Posterior vena cava (tissue), 2 donors: ENCODE data around the gene NCOR1. TPM values are rescaled to one million over a fixed set of nuclear protein-coding genes. Genes with fewer than 3 reads are reported as not detected.
"Not testable (repeated sequence)": the region's sequence is repeated elsewhere in the genome, so short reads cannot be mapped to it uniquely, and the experiment has no call there.

Source experiments
- DNase-seq: peaks from one replicate; pipeline ENCODE4 v3.0.0-alpha.2; 2020; ENCODE audit warnings: low spot score
- intact Hi-C, 2 donors: fragments of 100-400 bp; cut with DNase I; formaldehyde crosslinking; loops; one replicate each; pipeline versions ENCODE4 v1.14.1 to v1.14.2; 2022 to 2023
- total RNA-seq, 2 donors: library from RNA; stranded (reverse); fragmentation: NEBNext Ultra II Directional; extraction: Animal tissue kit (Norgen Biotek cat#: 25700); gene quantifications; one replicate each; pipeline ENCODE4 v1.2.1, GENCODE V29; 2021
- donor health status: DM: yes; HTN: yes; CAD: no.
- donor health status: DM: yes; HTN: yes; CAD: no.

The NCOR1 gene
- total RNA-seq, 2 donors from 2014 or later = 97.0 to 108 TPM

- DNase-seq = no peak
- intact Hi-C loops = no loop called here
These were observed 36.5 kb downstream of the NCOR1 start for GRCh38 chr17:16178836-16179235.

- no peak for DNase-seq
- intact Hi-C loops = no loop called here
These were observed 43.7 kb downstream of the NCOR1 start for GRCh38 chr17:16171613-16172012.

GRCh38 chr17:16166766-16167165 is 48.6 kb downstream of the NCOR1 start:
- DNase-seq, intact Hi-C loops: not testable (repeated sequence)

- no peak for DNase-seq
- intact Hi-C loops = no loop called here
These were observed 56.6 kb downstream of the NCOR1 start for GRCh38 chr17:16158714-16159113.

GRCh38 chr17:16155536-16155935 is 59.8 kb downstream of the NCOR1 start:
- intact Hi-C loops = no loop called here
- DNase-seq = no peak

- intact Hi-C loops, DNase-seq: not testable (repeated sequence)
These were observed 63.0 kb downstream of the NCOR1 start for GRCh38 chr17:16152326-16152725.

GRCh38 chr17:16150251-16150856 is 65.0 kb downstream of the NCOR1 start:
- DNase-seq = no peak
- intact Hi-C loops = no loop called here

- DNase-seq = no peak
- intact Hi-C loops = no loop called here
These were observed 66.7 kb downstream of the NCOR1 start for GRCh38 chr17:16148596-16148995.

- DNase-seq, intact Hi-C loops: not testable (repeated sequence)
These were observed 69.9 kb downstream of the NCOR1 start for GRCh38 chr17:16145319-16145890.

- intact Hi-C loops = no loop called here
These were observed 73.6 kb downstream of the NCOR1 start for GRCh38 chr17:16141685-16142084.

GRCh38 chr17:16140854-16141253 is 74.5 kb downstream of the NCOR1 start:
- DNase-seq = no peak
- intact Hi-C loops = no loop called here

More at GRCh38 chr17:16141685-16142084, 73.6 kb downstream of the NCOR1 start:
- DNase-seq = no peak

GRCh38 chr17:16135461-16135860 is 79.9 kb downstream of the NCOR1 start:
- intact Hi-C loops = no loop called here
- DNase-seq = no peak

GRCh38 chr17:16131593-16131992 is 83.7 kb downstream of the NCOR1 start:
- no peak for DNase-seq
- intact Hi-C loops = no loop called here

GRCh38 chr17:16129441-16130205 is 85.7 kb downstream of the NCOR1 start:
- intact Hi-C loops = no loop called here
- DNase-seq = no peak

- intact Hi-C loops = no loop called here
- no peak for DNase-seq
These were observed 91.8 kb downstream of the NCOR1 start for GRCh38 chr17:16123531-16123930.

GRCh38 chr17:16122697-16123434 is 92.5 kb downstream of the NCOR1 start:
- intact Hi-C loops = no loop called here
- DNase-seq = no peak

GRCh38 chr17:16121915-16122314 is 93.4 kb downstream of the NCOR1 start:
- intact Hi-C loops = no loop called here
- no peak for DNase-seq

- intact Hi-C loops = no loop called here
- DNase-seq = no peak
These were observed 94.4 kb downstream of the NCOR1 start for GRCh38 chr17:16120937-16121336.

GRCh38 chr17:16117149-16117548 is 98.2 kb downstream of the NCOR1 start:
- no peak for DNase-seq
- intact Hi-C loops = no loop called here
